GM11168 (cell line): Measurements from ENCODE around the gene LDLRAD4.

ENCODE experiments used
- in situ Hi-C: fragments of 300-500 bp; cut with MboI; formaldehyde crosslinking; loops from one replicate; pipeline ENCODE4 v1.12.0; 2022; ENCODE audit warnings: low sequenced_read_pairs; ENCODE audit not compliant: unreplicated experiment

Gene LDLRAD4

GRCh38 chr18:13510594-13510993 is 292.0 kb downstream of the LDLRAD4 start:
- in situ Hi-C loops: loop anchor here (25.0 kb wide), 1 partner anchor 298 kb away; the partner anchor contains the start of gene LDLRAD4

GRCh38 chr18:13511961-13512577 is 293.5 kb downstream of the LDLRAD4 start:
- in situ Hi-C loops: loop anchor here (25.0 kb wide), 1 partner anchor 300 kb away; the partner anchor contains the start of gene LDLRAD4

GRCh38 chr18:13513021-13513420 is 294.5 kb downstream of the LDLRAD4 start:
- in situ Hi-C loops: loop anchor here (25.0 kb wide), 1 partner anchor 301 kb away; the partner anchor contains the start of gene LDLRAD4

- in situ Hi-C loops: loop anchor here (25.0 kb wide), 1 partner anchor 301 kb away; the partner anchor contains the start of gene LDLRAD4
Measured at GRCh38 chr18:13513481-13513880, 294.9 kb downstream of the LDLRAD4 start.

- in situ Hi-C loops: loop anchor here (25.0 kb wide), 1 partner anchor 302 kb away; the partner anchor contains the start of gene LDLRAD4
Measured at GRCh38 chr18:13514558-13514957, 296.0 kb downstream of the LDLRAD4 start.

- in situ Hi-C loops: loop anchor here (25.0 kb wide), 1 partner anchor 305 kb away; the partner anchor contains the start of gene LDLRAD4
Measured at GRCh38 chr18:13516855-13517254, 298.3 kb downstream of the LDLRAD4 start.

GRCh38 chr18:13517369-13517768 is 298.8 kb downstream of the LDLRAD4 start:
- in situ Hi-C loops: loop anchor here (25.0 kb wide), 1 partner anchor 305 kb away; the partner anchor contains the start of gene LDLRAD4

GRCh38 chr18:13518382-13518781 is 299.8 kb downstream of the LDLRAD4 start:
- in situ Hi-C loops: loop anchor here (25.0 kb wide), 1 partner anchor 306 kb away; the partner anchor contains the start of gene LDLRAD4

GRCh38 chr18:13520306-13520705 is 301.7 kb downstream of the LDLRAD4 start:
- in situ Hi-C loops: loop anchor here (25.0 kb wide), 1 partner anchor 308 kb away; the partner anchor contains the start of gene LDLRAD4

- in situ Hi-C loops: loop anchor here (25.0 kb wide), 1 partner anchor 308 kb away; the partner anchor contains the start of gene LDLRAD4
Measured at GRCh38 chr18:13520741-13521140, 302.2 kb downstream of the LDLRAD4 start.

GRCh38 chr18:13521418-13521817 is 302.9 kb downstream of the LDLRAD4 start:
- in situ Hi-C loops: loop anchor here (25.0 kb wide), 1 partner anchor 309 kb away; the partner anchor contains the start of gene LDLRAD4

- in situ Hi-C loops: loop anchor here (25.0 kb wide), 1 partner anchor 310 kb away; the partner anchor contains the start of gene LDLRAD4
Measured at GRCh38 chr18:13522256-13522655, 303.7 kb downstream of the LDLRAD4 start.

GRCh38 chr18:13522861-13523660 is 304.5 kb downstream of the LDLRAD4 start:
- in situ Hi-C loops: loop anchor here (25.0 kb wide), 1 partner anchor 311 kb away; the partner anchor contains the start of gene LDLRAD4

GRCh38 chr18:13524054-13524453 is 305.5 kb downstream of the LDLRAD4 start:
- in situ Hi-C loops: loop anchor here (25.0 kb wide), 1 partner anchor 312 kb away; the partner anchor contains the start of gene LDLRAD4

GRCh38 chr18:13524811-13525210 is 306.3 kb downstream of the LDLRAD4 start:
- in situ Hi-C loops: loop anchor here (25.0 kb wide), 1 partner anchor 313 kb away; the partner anchor contains the start of gene LDLRAD4

GRCh38 chr18:13525381-13526029 is 306.9 kb downstream of the LDLRAD4 start:
- in situ Hi-C loops: no loop called here

GRCh38 chr18:13526519-13526918 is 308.0 kb downstream of the LDLRAD4 start:
- in situ Hi-C loops: no loop called here

GRCh38 chr18:13527256-13527655 is 308.7 kb downstream of the LDLRAD4 start:
- in situ Hi-C loops: no loop called here

GRCh38 chr18:13527730-13528129 is 309.2 kb downstream of the LDLRAD4 start:
- in situ Hi-C loops: no loop called here
